Suppressor macrophage treated with lipopolysaccharide for 1 hour (primary cell): ENCODE measurements around the gene LRRC17.
"Not testable (repeated sequence)": the region's sequence is repeated elsewhere in the genome, so short reads cannot be mapped to it uniquely, and the experiment has no call there.

Experiments used
- DNase-seq, 3 donors: peaks; one replicate each; pipeline ENCODE4 v3.0.0-alpha.2; 2020 to 2022

Gene LRRC17

DNA sequence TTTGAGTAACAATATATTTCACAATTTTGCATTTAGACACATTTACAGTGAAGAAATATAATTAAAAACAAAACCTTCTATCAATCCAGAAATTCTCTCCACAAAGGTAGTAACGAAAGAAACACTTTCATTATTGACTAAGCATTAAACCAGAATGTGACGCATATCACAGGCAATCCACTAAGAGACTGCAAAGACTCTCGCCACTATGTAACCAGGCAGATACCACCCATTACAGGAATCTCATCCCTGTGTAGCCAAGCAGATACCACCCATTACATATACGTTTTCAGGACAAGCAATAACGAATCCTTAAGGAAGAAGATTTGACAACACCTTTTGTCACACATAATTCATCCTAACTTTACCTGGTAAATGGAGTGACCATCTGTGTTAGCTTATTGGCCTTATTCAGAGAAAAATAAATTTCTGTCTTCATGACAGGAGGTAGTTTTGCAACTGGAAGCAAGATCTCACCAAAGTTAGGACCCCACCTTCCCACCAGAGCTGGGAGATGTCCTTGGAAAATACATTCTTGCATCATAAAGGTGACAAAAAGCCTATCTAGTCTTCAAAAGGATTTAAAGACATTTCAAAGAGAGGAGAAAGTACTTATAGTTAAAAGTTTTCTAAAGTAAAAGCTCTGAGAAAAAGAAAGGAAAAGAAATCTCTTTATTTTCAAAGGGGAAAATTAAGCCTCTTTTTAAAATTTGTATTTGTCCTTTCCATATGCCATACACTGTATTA, 30.8 kb downstream of the LRRC17 start:
- DNase-seq: no peak

DNA sequence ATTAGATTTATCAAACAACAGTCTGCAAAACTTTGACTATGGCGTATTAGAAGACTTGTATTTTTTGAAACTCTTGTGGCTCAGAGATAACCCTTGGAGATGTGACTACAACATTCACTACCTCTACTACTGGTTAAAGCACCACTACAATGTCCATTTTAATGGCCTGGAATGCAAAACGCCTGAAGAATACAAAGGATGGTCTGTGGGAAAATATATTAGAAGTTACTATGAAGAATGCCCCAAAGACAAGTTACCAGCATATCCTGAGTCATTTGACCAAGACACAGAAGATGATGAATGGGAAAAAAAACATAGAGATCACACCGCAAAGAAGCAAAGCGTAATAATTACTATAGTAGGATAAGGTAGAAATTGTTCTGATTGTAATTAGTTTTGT, 31.4 kb downstream of the LRRC17 start:
- DNase-seq: no peak

DNA sequence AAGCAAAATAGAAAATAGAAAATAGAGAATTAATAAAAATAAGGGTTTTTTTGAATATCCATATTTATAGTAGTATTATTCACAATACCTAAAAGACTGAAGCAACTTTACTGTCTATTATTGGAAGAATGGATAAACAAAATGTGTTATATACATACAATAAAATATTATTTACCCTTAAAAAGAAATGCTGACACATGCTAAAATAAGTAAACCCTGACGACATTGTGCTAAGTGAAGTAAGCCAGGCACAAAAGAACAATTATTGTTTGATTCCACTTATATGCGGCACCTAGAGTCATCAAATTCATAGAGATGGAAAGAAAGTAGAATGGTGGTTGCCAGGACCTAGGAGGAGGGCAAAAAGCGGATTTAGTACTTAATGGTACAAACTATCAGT, 39.0 kb downstream of the LRRC17 start:
- no peak for DNase-seq

GRCh38 chr7:102953406-102953805, 40.6 kb downstream of the LRRC17 start:
- DNase-seq: peak; percentile 28 to 70 (median 54)

DNA sequence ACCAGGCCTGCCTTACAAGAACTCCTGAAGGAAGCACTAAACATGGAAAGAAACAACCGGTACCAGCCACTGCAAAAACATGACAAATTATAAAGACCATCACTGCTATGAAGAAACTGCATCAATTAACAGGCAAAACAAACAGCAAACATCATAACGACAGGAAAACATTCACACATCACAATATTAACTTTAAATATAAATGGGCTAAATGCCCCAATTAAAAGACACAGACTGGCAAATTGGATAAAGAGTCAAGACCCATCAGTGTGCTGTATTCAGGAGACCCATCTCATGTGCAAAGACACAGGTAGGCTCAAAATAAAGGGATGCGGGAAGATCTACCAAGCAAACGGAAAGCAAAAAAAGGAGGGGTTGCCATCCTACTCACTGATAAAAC, 41.6 kb downstream of the LRRC17 start:
- not testable (repeated sequence) for DNase-seq

- not testable (repeated sequence) for DNase-seq
These were observed 45.2 kb downstream of the LRRC17 start for GRCh38 chr7:102958004-102958403.

DNA sequence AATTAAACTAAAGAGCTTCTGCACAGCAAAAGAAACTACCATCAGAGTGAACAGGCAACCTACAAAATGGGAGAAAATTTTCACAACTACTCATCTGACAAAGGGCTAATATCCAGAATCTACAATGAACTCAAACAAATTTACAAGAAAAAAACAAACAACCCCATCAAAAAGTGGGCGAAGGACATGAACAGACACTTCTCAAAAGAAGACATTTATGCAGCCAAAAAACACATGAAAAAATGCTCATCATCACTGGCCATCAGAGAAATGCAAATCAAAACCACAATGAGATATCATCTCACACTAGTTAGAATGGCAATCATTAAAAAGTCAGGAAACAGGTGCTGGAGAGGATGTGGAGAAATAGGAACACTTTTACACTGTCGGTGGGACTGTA, 49.2 kb downstream of the LRRC17 start:
- DNase-seq: not testable (repeated sequence)

- DNase-seq: peak in 1 of 3 donors; percentile 24
These were observed 53.7 kb downstream of the LRRC17 start for GRCh38 chr7:102966465-102966864.

GRCh38 chr7:102967798-102968197, 55.0 kb downstream of the LRRC17 start:
- DNase-seq: no peak

DNA sequence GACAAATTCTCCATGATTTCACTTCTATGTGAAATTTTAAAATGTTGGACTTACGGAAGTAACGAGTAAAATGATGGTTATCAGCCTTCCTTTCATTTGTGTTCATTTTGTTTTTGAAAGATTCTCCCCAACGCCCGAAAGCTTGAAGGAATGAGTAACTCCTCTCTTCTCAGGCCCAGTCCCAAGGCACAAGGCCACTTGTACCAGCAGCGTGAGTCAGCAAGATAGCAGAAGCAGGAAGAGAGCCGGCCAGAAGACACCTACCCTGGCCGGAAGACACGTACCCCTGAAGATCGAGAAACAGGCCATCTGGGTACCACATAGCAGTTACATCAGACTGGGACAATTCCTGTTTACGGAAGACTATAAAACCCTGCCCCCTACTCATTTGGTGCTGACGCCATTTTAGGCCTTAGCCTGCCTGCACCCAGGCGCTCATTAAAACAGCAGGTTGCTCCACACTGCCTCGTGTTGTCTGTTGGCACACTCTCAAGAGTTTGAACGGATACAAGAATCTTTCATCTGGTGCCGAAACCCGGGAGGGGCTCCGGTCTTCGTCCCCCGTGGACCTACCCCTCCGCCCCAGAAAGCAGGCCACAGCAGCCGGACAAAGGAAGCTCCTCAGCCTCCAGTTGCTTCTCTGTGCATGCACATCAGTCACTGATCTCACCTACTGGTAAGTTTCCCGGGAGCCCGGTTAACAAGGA, 60.4 kb downstream of the LRRC17 start:
- peak; percentile 29 to 36 (median 34) for DNase-seq

DNA sequence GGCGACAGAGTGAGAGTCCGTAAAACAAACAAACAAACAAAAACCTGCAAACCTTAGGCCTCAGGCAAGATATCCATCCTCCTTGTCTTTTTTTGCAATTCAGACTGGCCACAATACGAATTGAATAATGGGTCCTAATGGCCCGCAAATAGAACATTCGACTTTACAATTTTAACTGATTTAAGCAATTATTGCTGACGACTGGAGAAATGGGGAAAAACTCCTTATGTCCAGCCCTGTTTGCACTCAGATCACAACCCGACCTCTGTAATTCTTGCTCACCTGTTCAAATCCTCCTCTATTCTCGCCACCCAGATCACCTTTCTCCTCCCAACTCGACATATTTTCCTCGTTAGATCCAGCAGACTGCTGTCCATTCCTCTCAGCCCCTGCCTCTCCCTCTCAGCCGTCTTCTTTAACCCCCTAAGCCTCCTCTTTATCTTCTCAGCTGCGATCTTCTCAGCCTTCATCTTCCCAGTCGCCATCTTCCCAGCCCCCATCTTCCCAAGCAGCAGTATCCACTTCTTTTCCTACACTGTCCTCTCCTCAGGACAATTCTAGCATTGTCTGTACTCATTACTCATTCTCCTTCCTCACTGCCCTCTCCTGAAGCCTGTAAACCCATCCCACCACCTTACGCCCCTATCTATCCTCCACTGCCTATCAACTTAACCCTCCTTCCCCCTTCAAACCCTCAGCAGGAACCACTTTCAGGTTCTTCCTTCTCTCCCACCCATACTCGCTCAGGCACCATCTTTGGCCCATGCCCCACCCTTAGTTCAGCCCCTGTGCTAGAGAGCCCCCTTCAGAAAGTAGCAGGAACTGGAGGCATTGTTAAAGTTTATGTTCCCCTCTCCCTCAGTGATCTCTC, 61.8 kb downstream of the LRRC17 start:
- DNase-seq: no peak

DNA sequence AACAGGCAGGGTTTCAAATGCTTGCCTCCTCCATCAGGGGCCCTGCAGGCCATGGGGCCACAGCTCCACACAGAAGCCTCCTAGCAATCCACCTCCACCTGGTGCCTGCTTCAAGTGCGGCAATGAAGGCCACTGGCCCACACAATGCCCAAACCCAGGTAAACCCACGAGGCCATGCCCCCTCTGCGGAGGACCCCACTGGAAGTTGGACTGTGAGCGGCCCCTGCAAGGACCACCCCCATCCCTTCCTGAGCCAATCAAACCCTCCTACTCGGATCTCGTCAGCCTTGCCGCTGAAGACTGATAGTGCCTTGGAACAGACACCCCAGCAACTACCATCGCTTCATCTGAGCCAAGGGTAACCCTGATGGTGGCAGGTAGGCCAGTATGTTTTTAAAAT, 63.1 kb downstream of the LRRC17 start:
- no peak for DNase-seq

DNA sequence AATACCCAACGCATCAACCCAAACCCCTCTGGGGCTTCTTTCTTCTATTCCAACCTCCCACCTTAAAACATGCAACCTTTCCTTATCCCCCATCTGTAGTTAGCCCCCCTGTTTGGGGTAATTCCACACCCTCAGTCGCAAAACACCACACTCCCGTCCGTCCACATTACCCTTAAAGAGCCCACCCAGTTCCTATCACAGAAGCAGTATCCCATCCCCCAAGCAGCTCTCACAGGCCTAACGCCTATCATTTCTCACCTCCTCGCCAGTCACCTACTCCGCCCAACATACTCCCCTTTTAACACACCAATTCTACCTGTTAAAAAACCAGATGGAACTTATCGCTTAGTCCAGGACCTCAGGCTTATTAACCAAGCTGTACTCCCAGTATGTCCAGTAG, 63.7 kb downstream of the LRRC17 start:
- no peak for DNase-seq

- DNase-seq: not testable (repeated sequence)
These were observed 64.8 kb downstream of the LRRC17 start for GRCh38 chr7:102977586-102977985.

- DNase-seq: peak; percentile 23 to 39 (median 25)
These were observed 65.5 kb downstream of the LRRC17 start for GRCh38 chr7:102978284-102978683.

DNA sequence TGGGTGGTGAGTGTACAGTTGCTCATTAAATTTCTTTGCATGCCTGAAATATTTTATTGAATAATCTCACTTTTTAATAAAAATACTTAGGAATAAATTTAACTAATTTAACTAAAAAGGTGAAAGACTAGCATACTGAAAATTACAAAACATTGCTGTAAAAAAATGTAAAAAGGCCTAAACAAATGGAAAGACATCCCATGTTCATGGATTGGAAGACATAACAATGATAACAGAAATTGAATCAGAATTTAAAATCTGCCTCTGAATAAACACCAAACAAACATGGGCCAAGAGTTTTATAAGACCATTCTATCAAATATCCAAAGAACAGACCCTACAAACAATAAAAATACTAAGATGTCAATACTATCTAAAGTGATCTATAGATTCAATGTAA, 66.9 kb downstream of the LRRC17 start:
- no peak for DNase-seq

GRCh38 chr7:102981451-102981850, 68.7 kb downstream of the LRRC17 start:
- no peak for DNase-seq

DNA sequence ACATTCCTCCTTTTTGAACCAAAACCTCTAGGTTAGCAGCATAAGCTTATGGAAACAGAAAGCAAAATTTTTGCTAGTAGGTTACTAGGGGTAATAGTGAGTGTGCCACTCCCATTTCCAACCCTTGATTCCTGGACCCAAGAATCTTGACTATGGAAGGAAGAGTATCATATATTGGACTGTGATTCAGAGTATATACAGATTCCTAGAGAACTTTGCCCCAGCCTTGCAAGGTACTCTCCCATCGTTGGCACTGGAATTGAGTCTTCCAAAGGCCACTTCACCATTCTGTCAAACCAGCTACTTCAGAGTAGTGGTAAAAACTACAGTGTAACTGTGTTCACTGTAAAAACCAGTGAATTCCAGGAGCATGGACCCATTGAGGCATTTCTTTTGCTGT, 69.4 kb downstream of the LRRC17 start:
- DNase-seq: no peak

GRCh38 chr7:102983602-102984001, 70.8 kb downstream of the LRRC17 start:
- no peak for DNase-seq

DNA sequence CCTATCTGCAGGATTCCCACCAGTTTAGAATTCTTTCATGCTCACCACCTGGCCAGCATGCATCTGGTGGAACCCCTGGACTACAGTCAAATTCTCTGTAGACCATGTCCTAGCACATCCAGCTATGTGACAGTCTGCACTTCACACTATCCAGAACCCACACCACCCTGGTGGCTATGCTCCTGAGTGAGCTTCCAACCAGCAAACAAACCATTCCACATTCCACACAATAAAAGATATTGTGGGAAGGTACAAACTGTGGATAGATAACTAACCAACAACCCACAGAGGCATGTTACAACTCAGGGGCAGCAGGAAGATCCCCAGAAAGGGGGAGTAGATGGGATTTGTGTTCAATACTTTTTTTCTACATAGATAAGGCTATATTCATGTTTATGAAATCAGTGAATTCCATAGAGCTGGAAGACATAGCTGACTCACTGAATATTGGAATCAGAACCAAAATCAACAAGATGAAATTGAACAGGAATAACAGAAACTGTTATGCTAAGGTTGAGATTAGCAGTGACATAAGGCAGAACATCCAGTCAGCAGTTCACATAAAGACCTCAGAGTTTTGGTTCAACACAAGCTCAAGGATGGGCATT, 72.5 kb downstream of the LRRC17 start:
- DNase-seq: no peak

- DNase-seq: no peak
These were observed 75.3 kb downstream of the LRRC17 start for GRCh38 chr7:102988088-102988487.

GRCh38 chr7:102988631-102989560, 76.1 kb downstream of the LRRC17 start:
- peak in 2 of 3 donors; percentile 26 to 29 for DNase-seq
